Liver (tissue), 9 donors: ENCODE results near the gene FRK. TPM values are rescaled to one million over a fixed set of nuclear protein-coding genes. Genes with fewer than 3 reads are reported as not detected.

ENCODE experiments used
- DNase-seq: peaks from one replicate; pipeline ENCODE4 v3.0.0-alpha.2; 2017; ENCODE audit warnings: low spot score
- H3K27ac ChIP-seq, 2 donors: one replicate each; pipeline ENCODE4 v1.7.0; 2013; ENCODE audit warnings: inconsistent platforms in 2 of 2, low read length in 2 of 2, control low read depth in 1 of 2, low read depth in 1 of 2, mild to moderate bottlenecking in 1 of 2
- H3K27me3 ChIP-seq, 4 donors: one replicate each; pipeline versions ENCODE4 v1.6.1 to v1.7.0; 2013; ENCODE audit warnings: low read length in 3 of 4, inconsistent platforms in 1 of 4, mild to moderate bottlenecking in 1 of 4, moderate library complexity in 1 of 4; ENCODE audit not compliant: control insufficient read depth in 4 of 4, insufficient read depth in 4 of 4
- H3K36me3 ChIP-seq, 4 donors: one replicate each; pipeline versions ENCODE4 v1.6.1 to v1.7.0; 2013; ENCODE audit warnings: low read length in 3 of 4, mild to moderate bottlenecking in 3 of 4, low read depth in 1 of 4, moderate library complexity in 1 of 4; ENCODE audit not compliant: control insufficient read depth in 4 of 4, insufficient read depth in 3 of 4
- H3K4me1 ChIP-seq, 4 donors: one replicate each; pipeline versions ENCODE4 v1.6.1 to v1.7.0; 2013; ENCODE audit warnings: low read length in 3 of 4, mild to moderate bottlenecking in 3 of 4, moderate library complexity in 1 of 4; ENCODE audit not compliant: control insufficient read depth in 4 of 4, insufficient read depth in 4 of 4
- H3K4me3 ChIP-seq, 3 donors: one replicate each; pipeline versions ENCODE4 v1.6.1 to v1.7.0; 2013; ENCODE audit warnings: low read length in 3 of 3, control low read depth in 1 of 3, low read depth in 1 of 3, mild to moderate bottlenecking in 1 of 3
- H3K9ac ChIP-seq, 2 donors: one replicate each; pipeline ENCODE4 v1.7.0; 2013; ENCODE audit warnings: low read length in 2 of 2, mild to moderate bottlenecking in 2 of 2, moderate library complexity in 2 of 2, control low read depth in 1 of 2, low read depth in 1 of 2
- H3K9me3 ChIP-seq, 4 donors: one replicate each; pipeline versions ENCODE4 v1.6.1 to v1.7.0; 2013; ENCODE audit warnings: low read length in 3 of 4; ENCODE audit not compliant: control insufficient read depth in 4 of 4
- EGR1 ChIP-seq, 2 donors: IDR thresholded peaks; 2 replicates each; pipeline ENCODE4 v1.6.1; 2016 to 2018; ENCODE audit warnings: antibody characterized with exemption in 2 of 2, low read depth in 2 of 2
- FOXA1 ChIP-seq: IDR thresholded peaks from 2 replicates; pipeline ENCODE4 v1.6.1; 2016; ENCODE audit warnings: antibody characterized with exemption
- GABPA ChIP-seq, 2 donors: IDR thresholded peaks in 1 of 2; conservative IDR thresholded peaks in 1 of 2; 2 replicates each; pipeline ENCODE4 v1.6.1; 2016; ENCODE audit warnings: antibody characterized with exemption in 2 of 2, mild to moderate bottlenecking in 1 of 2, moderate library complexity in 1 of 2
- HNF4A ChIP-seq, 2 donors: conservative IDR thresholded peaks; 2 replicates each; pipeline ENCODE4 v1.6.1; 2016; ENCODE audit warnings: antibody characterized with exemption in 2 of 2, mild to moderate bottlenecking in 2 of 2
- HNF4G ChIP-seq: IDR thresholded peaks from 2 replicates; pipeline ENCODE4 v1.6.1; 2016; ENCODE audit warnings: antibody characterized with exemption
- JUND ChIP-seq, 2 donors: IDR thresholded peaks; 2 replicates each; pipeline ENCODE4 v1.6.1; 2016; ENCODE audit warnings: antibody characterized with exemption in 2 of 2
- MAX ChIP-seq: IDR thresholded peaks from 2 replicates; pipeline ENCODE4 v1.6.1; 2016; ENCODE audit warnings: antibody characterized with exemption
- NR2F2 ChIP-seq: IDR thresholded peaks from 2 replicates; pipeline ENCODE4 v1.6.1; 2016; ENCODE audit warnings: antibody characterized with exemption
- RAD21 ChIP-seq, 2 donors: IDR thresholded peaks; 2 replicates each; pipeline ENCODE4 v1.6.1; 2016; ENCODE audit warnings: antibody characterized with exemption in 2 of 2, mild to moderate bottlenecking in 2 of 2
- SP1 ChIP-seq: IDR thresholded peaks from 2 replicates; pipeline ENCODE4 v1.6.1; 2018; ENCODE audit warnings: antibody characterized with exemption, mild to moderate bottlenecking
- TAF1 ChIP-seq: conservative IDR thresholded peaks from 2 replicates; pipeline ENCODE4 v1.6.1; 2016; ENCODE audit warnings: antibody characterized with exemption, mild to moderate bottlenecking
- YY1 ChIP-seq: IDR thresholded peaks from 2 replicates; pipeline ENCODE4 v1.6.1; 2016; ENCODE audit warnings: antibody characterized with exemption, mild to moderate bottlenecking
- WGBS: extraction: QIAGEN DNeasy Blood & Tissue Kit; methylation state at CpG from one replicate; pipeline ENCODE4 v1.1.7; 2013; 5-methylcytosine and 5-hydroxymethylcytosine counted together
- polyA plus RNA-seq, 2 donors: library from polyadenylated mRNA; stranded (reverse) in 1 of 2; unstranded in 1 of 2; fragments of 200-250 nt in 1 of 2; fragments of >200 nt in 1 of 2; fragmentation: Nextera tagmentation in 1 of 2; extraction: Ambion mirVana in 1 of 2; gene quantifications; one replicate each; pipeline versions ENCODE4 v1.2.1 to v1.2.3, GENCODE V29; 2013 to 2015
- total RNA-seq, 2 donors: library from RNA; depleted of rRNA; stranded (reverse); fragments of >200 nt; gene quantifications; one replicate each; pipeline ENCODE4 v1.2.3, GENCODE V29; 2014
- TF ChIP-seq, protein P1 (sequence below): IDR thresholded peaks from 2 replicates; pipeline ENCODE4 v1.6.1; 2016; ENCODE audit warnings: antibody characterized with exemption
- TF ChIP-seq, protein P2 (sequence below): IDR thresholded peaks from 2 replicates; pipeline ENCODE4 v1.6.1; 2016; ENCODE audit warnings: antibody characterized with exemption
- TF ChIP-seq, protein P3 (sequence below): fragments of 150-350 bp; IDR thresholded peaks from 2 replicates; pipeline ENCODE4 v1.5.1; 2017; ENCODE audit warnings: improper control_type of control experiment, low read depth, low read length; ENCODE audit not compliant: missing input control
- TF ChIP-seq, protein P4 (sequence below): IDR thresholded peaks from 2 replicates; pipeline ENCODE4 v1.6.1; 2016; ENCODE audit warnings: antibody characterized with exemption, mild to moderate bottlenecking
- donor health status: healthy.
- donor health status: healthy.
- donor health status: healthy.
- donor health status: healthy.
- donor health status: healthy.

FRK gene
- total and polyA plus RNA-seq, 4 donors = 3.6 to 26.8 (median 5.3) TPM

DNA sequence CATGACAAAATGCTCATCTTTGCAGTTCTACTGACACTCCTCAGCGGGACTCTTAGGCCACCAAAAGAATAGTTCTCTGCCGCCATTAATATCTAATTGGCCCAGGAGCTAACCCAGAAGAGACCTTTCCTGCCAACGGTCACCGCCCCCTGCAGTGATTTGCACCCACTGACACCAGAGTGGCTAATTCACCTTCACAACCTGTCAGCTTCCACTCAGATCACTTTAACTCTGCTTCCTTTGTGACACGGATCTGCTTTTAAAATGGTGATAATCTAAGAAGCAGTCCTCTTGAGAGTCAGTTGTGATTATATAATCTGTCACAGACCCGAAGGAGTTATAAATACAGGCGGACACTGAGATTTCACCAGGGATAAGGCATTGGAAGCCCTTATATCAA, 172.8 kb downstream of the FRK start:
- no peaks in the 10 kb centered on the region for H3K36me3 ChIP-seq
- no peak overlapping the region for H3K4me3 ChIP-seq
- no peak overlapping the region for H3K9ac ChIP-seq
- H3K9me3 ChIP-seq = no peaks in the 10 kb centered on the region
- WGBS = 88% methylated on average over 7 of the region's 7 CpGs
- no peak for DNase-seq
- no peak overlapping the region for H3K27ac ChIP-seq
- H3K4me1 ChIP-seq = peaks cover 0 to 2% (median 0%) of the 10 kb centered on the region in 4 donors
- TF ChIP-seq, protein P1, sequence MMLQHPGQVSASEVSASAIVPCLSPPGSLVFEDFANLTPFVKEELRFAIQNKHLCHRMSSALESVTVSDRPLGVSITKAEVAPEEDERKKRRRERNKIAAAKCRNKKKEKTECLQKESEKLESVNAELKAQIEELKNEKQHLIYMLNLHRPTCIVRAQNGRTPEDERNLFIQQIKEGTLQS = no peak
- TF ChIP-seq GABPA (IDR thresholded peaks at IDR 0.05 in 1 of 2, conservative IDR thresholded peaks at IDR 0.05 in 1 of 2) (no peak), SP1 (no peak), MAX (no peak), EGR1 (IDR thresholded peaks at IDR 0.05; ENCODE audit: low read depth in 2 of 2) (no peak), YY1 (no peak), TAF1 (no peak), NR2F2 (no peak), RAD21 (IDR thresholded peaks at IDR 0.05) (no peak), FOXA1 (no peak), HNF4G (no peak), HNF4A (conservative IDR thresholded peaks at IDR 0.05) (no peak), JUND (IDR thresholded peaks at IDR 0.05) (no peak)
- TF ChIP-seq, protein P2, sequence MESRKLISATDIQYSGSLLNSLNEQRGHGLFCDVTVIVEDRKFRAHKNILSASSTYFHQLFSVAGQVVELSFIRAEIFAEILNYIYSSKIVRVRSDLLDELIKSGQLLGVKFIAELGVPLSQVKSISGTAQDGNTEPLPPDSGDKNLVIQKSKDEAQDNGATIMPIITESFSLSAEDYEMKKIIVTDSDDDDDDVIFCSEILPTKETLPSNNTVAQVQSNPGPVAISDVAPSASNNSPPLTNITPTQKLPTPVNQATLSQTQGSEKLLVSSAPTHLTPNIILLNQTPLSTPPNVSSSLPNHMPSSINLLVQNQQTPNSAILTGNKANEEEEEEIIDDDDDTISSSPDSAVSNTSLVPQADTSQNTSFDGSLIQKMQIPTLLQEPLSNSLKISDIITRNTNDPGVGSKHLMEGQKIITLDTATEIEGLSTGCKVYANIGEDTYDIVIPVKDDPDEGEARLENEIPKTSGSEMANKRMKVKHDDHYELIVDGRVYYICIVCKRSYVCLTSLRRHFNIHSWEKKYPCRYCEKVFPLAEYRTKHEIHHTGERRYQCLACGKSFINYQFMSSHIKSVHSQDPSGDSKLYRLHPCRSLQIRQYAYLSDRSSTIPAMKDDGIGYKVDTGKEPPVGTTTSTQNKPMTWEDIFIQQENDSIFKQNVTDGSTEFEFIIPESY = no peak
- TF ChIP-seq, protein P3, sequence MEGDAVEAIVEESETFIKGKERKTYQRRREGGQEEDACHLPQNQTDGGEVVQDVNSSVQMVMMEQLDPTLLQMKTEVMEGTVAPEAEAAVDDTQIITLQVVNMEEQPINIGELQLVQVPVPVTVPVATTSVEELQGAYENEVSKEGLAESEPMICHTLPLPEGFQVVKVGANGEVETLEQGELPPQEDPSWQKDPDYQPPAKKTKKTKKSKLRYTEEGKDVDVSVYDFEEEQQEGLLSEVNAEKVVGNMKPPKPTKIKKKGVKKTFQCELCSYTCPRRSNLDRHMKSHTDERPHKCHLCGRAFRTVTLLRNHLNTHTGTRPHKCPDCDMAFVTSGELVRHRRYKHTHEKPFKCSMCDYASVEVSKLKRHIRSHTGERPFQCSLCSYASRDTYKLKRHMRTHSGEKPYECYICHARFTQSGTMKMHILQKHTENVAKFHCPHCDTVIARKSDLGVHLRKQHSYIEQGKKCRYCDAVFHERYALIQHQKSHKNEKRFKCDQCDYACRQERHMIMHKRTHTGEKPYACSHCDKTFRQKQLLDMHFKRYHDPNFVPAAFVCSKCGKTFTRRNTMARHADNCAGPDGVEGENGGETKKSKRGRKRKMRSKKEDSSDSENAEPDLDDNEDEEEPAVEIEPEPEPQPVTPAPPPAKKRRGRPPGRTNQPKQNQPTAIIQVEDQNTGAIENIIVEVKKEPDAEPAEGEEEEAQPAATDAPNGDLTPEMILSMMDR = no peak
- TF ChIP-seq, protein P4, sequence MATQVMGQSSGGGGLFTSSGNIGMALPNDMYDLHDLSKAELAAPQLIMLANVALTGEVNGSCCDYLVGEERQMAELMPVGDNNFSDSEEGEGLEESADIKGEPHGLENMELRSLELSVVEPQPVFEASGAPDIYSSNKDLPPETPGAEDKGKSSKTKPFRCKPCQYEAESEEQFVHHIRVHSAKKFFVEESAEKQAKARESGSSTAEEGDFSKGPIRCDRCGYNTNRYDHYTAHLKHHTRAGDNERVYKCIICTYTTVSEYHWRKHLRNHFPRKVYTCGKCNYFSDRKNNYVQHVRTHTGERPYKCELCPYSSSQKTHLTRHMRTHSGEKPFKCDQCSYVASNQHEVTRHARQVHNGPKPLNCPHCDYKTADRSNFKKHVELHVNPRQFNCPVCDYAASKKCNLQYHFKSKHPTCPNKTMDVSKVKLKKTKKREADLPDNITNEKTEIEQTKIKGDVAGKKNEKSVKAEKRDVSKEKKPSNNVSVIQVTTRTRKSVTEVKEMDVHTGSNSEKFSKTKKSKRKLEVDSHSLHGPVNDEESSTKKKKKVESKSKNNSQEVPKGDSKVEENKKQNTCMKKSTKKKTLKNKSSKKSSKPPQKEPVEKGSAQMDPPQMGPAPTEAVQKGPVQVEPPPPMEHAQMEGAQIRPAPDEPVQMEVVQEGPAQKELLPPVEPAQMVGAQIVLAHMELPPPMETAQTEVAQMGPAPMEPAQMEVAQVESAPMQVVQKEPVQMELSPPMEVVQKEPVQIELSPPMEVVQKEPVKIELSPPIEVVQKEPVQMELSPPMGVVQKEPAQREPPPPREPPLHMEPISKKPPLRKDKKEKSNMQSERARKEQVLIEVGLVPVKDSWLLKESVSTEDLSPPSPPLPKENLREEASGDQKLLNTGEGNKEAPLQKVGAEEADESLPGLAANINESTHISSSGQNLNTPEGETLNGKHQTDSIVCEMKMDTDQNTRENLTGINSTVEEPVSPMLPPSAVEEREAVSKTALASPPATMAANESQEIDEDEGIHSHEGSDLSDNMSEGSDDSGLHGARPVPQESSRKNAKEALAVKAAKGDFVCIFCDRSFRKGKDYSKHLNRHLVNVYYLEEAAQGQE = no peak
- no peaks in the 10 kb centered on the region for H3K27me3 ChIP-seq
